Measurements from ENCODE around the gene SMYD3.

DNA sequence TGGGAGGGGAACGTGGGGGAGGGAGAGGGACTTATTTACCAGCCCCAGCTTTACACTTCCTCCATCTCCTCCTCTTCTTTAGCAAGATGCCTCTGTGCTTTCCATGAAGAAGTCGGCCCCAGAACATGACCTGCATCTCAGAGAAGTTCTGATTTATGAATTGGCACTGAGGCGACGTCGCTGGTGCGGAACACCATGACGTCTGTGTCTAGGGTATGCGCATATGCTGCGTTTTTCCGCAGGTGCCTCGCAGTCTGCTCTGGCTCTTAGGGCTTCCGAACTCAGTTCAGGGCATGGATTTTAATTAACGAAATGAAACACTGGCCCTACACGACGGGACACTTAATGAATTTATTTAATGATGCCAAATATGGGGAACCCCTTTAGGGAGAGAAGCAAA, 510.3 kb downstream of the SMYD3 start:
- no peak for TF ChIP-seq EP300 (conservative IDR thresholded peaks at IDR 0.05; ENCODE audit: poor library complexity, severe bottlenecking)
- TF ChIP-seq, protein P1, sequence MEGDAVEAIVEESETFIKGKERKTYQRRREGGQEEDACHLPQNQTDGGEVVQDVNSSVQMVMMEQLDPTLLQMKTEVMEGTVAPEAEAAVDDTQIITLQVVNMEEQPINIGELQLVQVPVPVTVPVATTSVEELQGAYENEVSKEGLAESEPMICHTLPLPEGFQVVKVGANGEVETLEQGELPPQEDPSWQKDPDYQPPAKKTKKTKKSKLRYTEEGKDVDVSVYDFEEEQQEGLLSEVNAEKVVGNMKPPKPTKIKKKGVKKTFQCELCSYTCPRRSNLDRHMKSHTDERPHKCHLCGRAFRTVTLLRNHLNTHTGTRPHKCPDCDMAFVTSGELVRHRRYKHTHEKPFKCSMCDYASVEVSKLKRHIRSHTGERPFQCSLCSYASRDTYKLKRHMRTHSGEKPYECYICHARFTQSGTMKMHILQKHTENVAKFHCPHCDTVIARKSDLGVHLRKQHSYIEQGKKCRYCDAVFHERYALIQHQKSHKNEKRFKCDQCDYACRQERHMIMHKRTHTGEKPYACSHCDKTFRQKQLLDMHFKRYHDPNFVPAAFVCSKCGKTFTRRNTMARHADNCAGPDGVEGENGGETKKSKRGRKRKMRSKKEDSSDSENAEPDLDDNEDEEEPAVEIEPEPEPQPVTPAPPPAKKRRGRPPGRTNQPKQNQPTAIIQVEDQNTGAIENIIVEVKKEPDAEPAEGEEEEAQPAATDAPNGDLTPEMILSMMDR (IDR thresholded peaks at IDR 0.05; ENCODE audit: poor library complexity, severe bottlenecking), result no peak

All from neural cell (in vitro differentiated cells).